ENCODE results near the gene CXXC5.
A peak's percentile ranks its signal among the peaks of the same experiment; 100 is the strongest.
"Not testable (repeated sequence)": the region's sequence is repeated elsewhere in the genome, so short reads cannot be mapped to it uniquely, and the experiment has no call there.

Gene CXXC5

DNA sequence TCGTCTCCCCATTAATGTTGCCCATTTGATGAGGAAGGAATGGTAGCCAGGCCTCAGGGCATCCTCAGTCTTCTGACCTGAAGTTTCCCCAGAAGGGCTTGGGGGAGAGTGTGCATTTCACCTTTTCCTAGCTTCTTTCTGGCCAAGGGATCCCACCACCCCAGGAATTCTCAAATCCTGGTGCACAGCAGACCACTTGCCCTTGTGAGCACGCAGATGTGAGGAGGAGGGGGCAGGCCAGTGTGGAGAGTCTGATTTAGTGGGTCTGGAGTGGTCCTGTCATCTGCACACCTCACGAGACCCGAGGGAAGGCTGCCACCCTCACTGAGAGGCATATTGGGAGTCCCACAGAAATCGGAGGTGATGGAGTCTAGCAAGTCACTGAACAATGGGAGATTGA is 64.3 kb downstream of the CXXC5 start:
- DNase-seq (ENCODE audit: low spot score), result no peak

GRCh38 chr5:139713898-139714297 is 65.7 kb downstream of the CXXC5 start:
- DNase-seq (ENCODE audit: low spot score), result not testable (repeated sequence)

- DNase-seq (ENCODE audit: low spot score), result no peak
Observed at GRCh38 chr5:139717221-139717620, 69.1 kb downstream of the CXXC5 start.

DNA sequence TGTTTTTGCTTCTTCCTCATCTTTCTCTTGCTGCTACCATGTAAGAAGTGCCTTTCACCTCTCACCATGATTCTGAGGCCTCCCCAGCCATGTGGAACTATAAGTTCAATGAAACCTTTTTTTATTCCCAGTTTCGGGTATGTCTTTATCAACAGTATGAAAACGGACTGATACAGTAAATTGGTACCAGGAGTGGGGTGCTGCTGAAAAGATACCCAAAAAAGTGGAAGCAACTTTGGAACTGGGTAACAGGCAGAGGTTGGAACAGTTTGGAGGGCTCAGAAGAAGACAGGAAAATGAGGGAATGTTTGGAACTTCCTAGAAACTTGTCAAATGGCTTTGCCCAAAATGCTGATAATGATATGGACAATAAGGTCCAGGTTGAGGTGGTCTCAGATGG is 70.3 kb downstream of the CXXC5 start:
- DNase-seq (ENCODE audit: low spot score), result not testable (repeated sequence)

- DNase-seq (ENCODE audit: low spot score), result not testable (repeated sequence)
Observed at GRCh38 chr5:139719970-139720369, 71.8 kb downstream of the CXXC5 start.

GRCh38 chr5:139723986-139724587 is 75.9 kb downstream of the CXXC5 start:
- no peak for DNase-seq (ENCODE audit: low spot score)

DNA sequence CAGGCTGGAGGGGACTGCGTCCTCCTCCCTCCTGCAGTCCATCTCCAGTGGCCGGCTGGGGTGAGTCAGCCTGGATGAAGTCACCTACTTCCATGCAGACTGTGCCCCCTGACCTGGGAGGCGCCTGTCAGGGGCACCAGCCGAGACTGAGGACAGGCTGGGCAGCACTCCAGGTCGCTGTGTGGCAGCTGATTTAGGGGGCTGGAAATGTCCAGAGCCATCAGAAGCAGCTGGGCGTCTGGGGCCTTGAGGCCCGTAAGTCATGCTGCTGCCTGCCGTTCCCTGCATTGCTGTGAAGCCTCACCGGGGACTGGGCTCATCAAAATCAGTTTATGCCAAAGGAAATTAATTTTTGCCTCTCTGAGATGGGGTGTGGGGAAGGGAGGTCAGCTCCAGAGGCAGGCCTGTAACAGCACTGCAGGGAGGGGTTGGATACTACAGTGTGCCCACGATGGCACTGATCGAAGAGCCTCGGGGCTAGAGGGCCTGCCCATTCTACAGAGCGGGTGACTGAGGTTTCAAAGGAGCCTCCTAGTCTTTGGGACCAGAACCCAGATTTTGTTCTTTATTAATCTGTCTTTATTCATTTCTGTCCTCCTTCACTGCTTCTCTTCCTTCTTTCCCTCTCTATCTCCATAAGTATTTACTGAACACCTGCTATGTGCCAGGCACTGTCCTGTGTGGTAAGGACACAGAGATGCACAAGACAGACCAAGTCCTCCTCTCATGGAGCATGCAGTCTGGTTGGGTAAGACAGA is 77.1 kb downstream of the CXXC5 start:
- DNase-seq (ENCODE audit: low spot score), result peak; percentile 78

DNA sequence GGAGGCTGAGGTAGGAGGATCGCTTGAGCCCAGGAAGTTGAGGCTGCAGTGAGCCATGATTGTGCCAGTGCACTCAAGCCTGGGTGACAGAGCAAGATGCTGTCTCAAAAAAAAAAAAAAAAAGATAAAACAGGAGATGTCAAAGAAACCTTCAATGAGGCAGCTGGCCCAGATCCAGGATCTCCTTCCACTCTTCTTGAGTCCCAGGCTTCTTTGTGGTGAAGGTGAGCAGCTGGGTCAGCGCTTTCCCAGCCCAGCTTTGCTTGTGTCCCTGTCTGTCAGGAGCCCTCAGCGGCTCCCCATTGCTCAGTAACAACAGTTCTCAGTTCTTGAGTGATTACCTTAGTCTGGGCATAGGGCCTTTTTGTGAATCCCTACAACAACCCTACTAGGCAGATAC is 78.1 kb downstream of the CXXC5 start:
- no peak for DNase-seq (ENCODE audit: low spot score)

GRCh38 chr5:139727615-139728014 is 79.5 kb downstream of the CXXC5 start:
- not testable (repeated sequence) for DNase-seq (ENCODE audit: low spot score)

- no peak for DNase-seq (ENCODE audit: low spot score)
Observed at GRCh38 chr5:139731281-139731680, 83.1 kb downstream of the CXXC5 start.

DNA sequence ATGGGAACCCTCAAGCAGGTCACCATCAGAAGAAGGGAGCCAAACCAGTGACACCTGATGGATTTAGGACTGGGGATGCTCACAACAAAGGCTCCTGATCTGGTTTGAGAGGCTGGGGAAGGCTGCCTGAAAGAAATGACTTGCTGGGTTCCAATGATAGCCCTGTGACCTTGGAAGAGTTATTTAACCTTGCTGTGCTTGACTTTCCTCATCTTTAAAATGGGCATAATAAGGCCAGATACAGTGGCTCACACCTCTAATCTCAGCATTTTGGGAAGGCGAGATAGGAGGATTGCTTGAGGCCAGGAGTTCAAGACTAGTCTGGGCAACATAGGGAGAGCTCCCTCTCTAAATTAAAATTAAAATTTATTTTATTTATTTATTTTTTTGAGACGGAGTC is 83.9 kb downstream of the CXXC5 start:
- no peak for DNase-seq (ENCODE audit: low spot score)

DNA sequence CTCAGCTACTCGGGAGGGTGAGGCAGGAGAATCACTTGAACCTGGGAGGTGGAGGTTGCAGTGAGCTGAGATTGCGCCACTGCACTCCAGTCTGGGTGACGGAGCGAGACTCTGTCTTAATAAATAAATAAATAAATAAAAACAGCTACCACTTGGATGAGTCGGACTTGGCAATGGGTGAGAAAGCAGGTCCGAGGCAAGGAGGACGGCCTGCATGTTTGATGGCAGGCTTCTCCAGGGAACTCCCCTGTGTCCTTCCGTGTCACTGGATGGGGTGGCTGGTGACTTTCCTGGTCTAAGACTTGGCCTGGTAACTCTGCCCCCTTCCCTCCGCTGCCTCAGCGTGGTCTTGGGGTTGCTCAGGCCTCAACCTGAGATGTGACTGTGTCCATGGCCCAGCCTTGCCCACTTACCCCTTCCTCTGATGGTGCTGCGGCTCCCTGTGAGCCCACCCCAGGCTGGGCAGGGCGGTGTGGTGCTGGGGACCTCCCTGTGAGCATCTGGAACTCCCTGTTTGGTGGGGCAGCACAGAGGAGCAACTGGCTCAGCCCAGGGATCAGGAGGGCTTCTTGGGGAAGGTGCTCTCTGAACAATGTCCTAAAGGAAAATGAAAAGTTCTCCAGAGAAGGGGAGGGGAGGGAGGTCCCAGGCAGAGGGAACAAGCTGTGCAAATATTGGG is 85.0 kb downstream of the CXXC5 start:
- DNase-seq (ENCODE audit: low spot score), result no peak

Measured in HuH-7.5 (cell line).